KMS-11 (cell line): ENCODE measurements around the gene BMS1.

Experiments
- H2AFZ ChIP-seq: fragments of 200-600 bp; sonication (generic); 2 replicates; pipeline ENCODE4 v1.6.1; 2016; ENCODE audit warnings: antibody characterized with exemption, mixed run types, low read depth
- H3K27ac ChIP-seq: fragments of 200-600 bp; sonication (generic); 2 replicates; pipeline ENCODE4 v1.6.1; 2016; ENCODE audit warnings: mild to moderate bottlenecking, mixed run types
- H3K27me3 ChIP-seq: fragments of 200-600 bp; sonication (generic); 2 replicates; pipeline ENCODE4 v1.6.1; 2017; ENCODE audit warnings: mild to moderate bottlenecking, low read depth, mixed run types, moderate library complexity; ENCODE audit not compliant: insufficient read depth
- H3K36me3 ChIP-seq: fragments of 200-600 bp; sonication (generic); 2 replicates; pipeline ENCODE4 v1.6.1; 2017; ENCODE audit warnings: mild to moderate bottlenecking, mixed run types; ENCODE audit not compliant: insufficient read depth
- H3K4me1 ChIP-seq: fragments of 200-600 bp; sonication (generic); 2 replicates; pipeline ENCODE4 v1.6.1; 2016; ENCODE audit warnings: mild to moderate bottlenecking, low read depth, mixed run types; ENCODE audit not compliant: poor library complexity, severe bottlenecking
- H3K4me2 ChIP-seq: fragments of 200-600 bp; sonication (generic); 2 replicates; pipeline ENCODE4 v1.7.0; 2016; ENCODE audit warnings: mild to moderate bottlenecking, mixed run types
- H3K4me3 ChIP-seq: fragments of 200-600 bp; sonication (generic); IDR thresholded peaks from 2 replicates; pipeline ENCODE4 v1.6.1; 2017; ENCODE audit warnings: low read depth, low read length, mixed read lengths; ENCODE audit not compliant: insufficient read depth
- H3K79me2 ChIP-seq: fragments of 200-600 bp; sonication (generic); 2 replicates; pipeline ENCODE4 v1.6.1; 2016; ENCODE audit warnings: low read depth, mixed run types; ENCODE audit not compliant: insufficient read depth
- H3K9ac ChIP-seq: fragments of 200-600 bp; sonication (generic); 2 replicates; pipeline ENCODE4 v1.6.1; 2016; ENCODE audit warnings: mild to moderate bottlenecking, mixed run types
- H4K20me1 ChIP-seq: fragments of 200-600 bp; sonication (generic); 2 replicates; pipeline ENCODE4 v1.6.1; 2016; ENCODE audit warnings: mild to moderate bottlenecking, mixed run types; ENCODE audit not compliant: insufficient read depth
- CTCF ChIP-seq: fragments of 200-600 bp; sonication (generic); conservative IDR thresholded peaks from 2 replicates; pipeline ENCODE4 v1.6.1; 2017; ENCODE audit warnings: low read depth, mild to moderate bottlenecking, antibody characterized with exemption, low read length, moderate library complexity, mixed read lengths

The BMS1 gene

GRCh38 chr10:42795701-42796100 is 13.1 kb downstream of the BMS1 start:
- Histone ChIP-seq H3K27ac (no peak overlapping the region), H3K4me3 (no peak overlapping the region), H4K20me1 (no peaks in the 10 kb centered on the region), H3K27me3 (no peaks in the 10 kb centered on the region), H3K36me3 (peaks cover 22% of the 10 kb centered on the region; the same call in 1 of the 2 replicates), H2AFZ (no peak overlapping the region), H3K79me2 (no peaks in the 10 kb centered on the region), H3K9ac (no peak overlapping the region), H3K4me1 (no peaks in the 10 kb centered on the region), H3K4me2 (no peak overlapping the region)
- TF ChIP-seq CTCF, result no peak

GRCh38 chr10:42801135-42801534 is 18.5 kb downstream of the BMS1 start:
- Histone ChIP-seq H3K36me3 (peaks cover 27% of the 10 kb centered on the region; the same call in 1 of the 2 replicates), H3K27ac (no peak overlapping the region)

GRCh38 chr10:42802876-42803275 is 20.3 kb downstream of the BMS1 start:
- no peaks in the 10 kb centered on the region for H3K27me3 ChIP-seq
- no peak for TF ChIP-seq CTCF
- H4K20me1 ChIP-seq, result no peaks in the 10 kb centered on the region
- H3K27ac ChIP-seq, result no peak overlapping the region
- H3K4me2 ChIP-seq, result no peak overlapping the region
- H2AFZ ChIP-seq, result no peak overlapping the region
- H3K9ac ChIP-seq, result no peak overlapping the region
- H3K36me3 ChIP-seq, result peaks cover 16% of the 10 kb centered on the region; the same call in 1 of the 2 replicates
- no peaks in the 10 kb centered on the region for H3K4me1 ChIP-seq
- no peaks in the 10 kb centered on the region for H3K79me2 ChIP-seq
- H3K4me3 ChIP-seq, result no peak overlapping the region

More at GRCh38 chr10:42801135-42801534, 18.5 kb downstream of the BMS1 start:
- H3K4me3 ChIP-seq, result no peak overlapping the region
- no peaks in the 10 kb centered on the region for H3K27me3 ChIP-seq
- no peaks in the 10 kb centered on the region for H4K20me1 ChIP-seq
- H3K4me2 ChIP-seq, result no peak overlapping the region
- no peak overlapping the region for H2AFZ ChIP-seq
- no peak overlapping the region for H3K9ac ChIP-seq
- no peaks in the 10 kb centered on the region for H3K79me2 ChIP-seq
- no peak for TF ChIP-seq CTCF
- no peaks in the 10 kb centered on the region for H3K4me1 ChIP-seq

GRCh38 chr10:42809676-42810075 is 27.1 kb downstream of the BMS1 start:
- Histone ChIP-seq H2AFZ (no peak overlapping the region), H3K36me3 (no peaks in the 10 kb centered on the region; the same call in 1 of the 2 replicates), H3K27me3 (no peaks in the 10 kb centered on the region), H4K20me1 (no peaks in the 10 kb centered on the region), H3K4me2 (no peak overlapping the region), H3K4me1 (no peaks in the 10 kb centered on the region), H3K9ac (no peak overlapping the region), H3K79me2 (no peaks in the 10 kb centered on the region), H3K27ac (no peak overlapping the region), H3K4me3 (no peak overlapping the region)
- TF ChIP-seq CTCF, result no peak
